ENCODE results near the gene CAVIN2.

The CAVIN2 gene

GRCh38 chr2:191853843-191854242, 7.0 kb upstream of the CAVIN2 start:
- DNase-seq (ENCODE audit: extremely low spot score) = no peak
- POLR2A ChIA-PET = no interaction called here
- CTCF ChIA-PET = no interaction called here
- TF ChIP-seq NFRKB (IDR thresholded peaks at IDR 0.05) (no peak), LEF1 (IDR thresholded peaks at IDR 0.05; ENCODE audit: borderline replicate concordance) (no peak), FOXM1 (IDR thresholded peaks at IDR 0.05; ENCODE audit: borderline replicate concordance) (no peak), ZNF384 (IDR thresholded peaks at IDR 0.05) (no peak), TARDBP (IDR thresholded peaks at IDR 0.05) (no peak), PKNOX1 (IDR thresholded peaks at IDR 0.05) (no peak), FOXA1 (IDR thresholded peaks at IDR 0.05) (no peak), ELF4 (IDR thresholded peaks at IDR 0.05) (no peak), SUZ12 (IDR thresholded peaks at IDR 0.05) (no peak), HDGF (IDR thresholded peaks at IDR 0.05; ENCODE audit: borderline replicate concordance) (no peak), CTBP1 (IDR thresholded peaks at IDR 0.05; ENCODE audit: borderline replicate concordance) (no peak), L3MBTL2 (conservative IDR thresholded peaks at IDR 0.05) (no peak), ARNT (IDR thresholded peaks at IDR 0.05) (no peak), BHLHE40 (IDR thresholded peaks at IDR 0.05; ENCODE audit: borderline replicate concordance) (no peak), FOXK2 (IDR thresholded peaks at IDR 0.05) (no peak)

GRCh38 chr2:191851158-191851557, 4.3 kb upstream of the CAVIN2 start:
- DNase-seq (ENCODE audit: extremely low spot score) = no peak

GRCh38 chr2:191848771-191849767, 2.2 kb upstream of the CAVIN2 start:
- CTCF ChIA-PET = interaction anchor here (0.6 kb wide), 1 partner anchor 293 kb away, joined by 3 read pairs; no protein-coding TSS in a partner anchor
- no peak for TF ChIP-seq NFRKB (IDR thresholded peaks at IDR 0.05)
- no peak for TF ChIP-seq HDGF (IDR thresholded peaks at IDR 0.05; ENCODE audit: borderline replicate concordance)
- TF ChIP-seq FOXK2 (IDR thresholded peaks at IDR 0.05) = no peak
- no peak for TF ChIP-seq FOXM1 (IDR thresholded peaks at IDR 0.05; ENCODE audit: borderline replicate concordance)
- no peak for TF ChIP-seq ZNF384 (IDR thresholded peaks at IDR 0.05)
- no peak for TF ChIP-seq SUZ12 (IDR thresholded peaks at IDR 0.05)
- no peak for TF ChIP-seq ARNT (IDR thresholded peaks at IDR 0.05)
- no peak for TF ChIP-seq SP1 (IDR thresholded peaks at IDR 0.05)
- no peak for TF ChIP-seq BHLHE40 (IDR thresholded peaks at IDR 0.05; ENCODE audit: borderline replicate concordance)
- no peak for TF ChIP-seq CTBP1 (IDR thresholded peaks at IDR 0.05; ENCODE audit: borderline replicate concordance)
- TF ChIP-seq TARDBP (IDR thresholded peaks at IDR 0.05) = no peak
- TF ChIP-seq ELF4 (IDR thresholded peaks at IDR 0.05) = no peak
- no peak for TF ChIP-seq LEF1 (IDR thresholded peaks at IDR 0.05; ENCODE audit: borderline replicate concordance)
- TF ChIP-seq FOXA1 (IDR thresholded peaks at IDR 0.05) = no peak
- TF ChIP-seq L3MBTL2 (conservative IDR thresholded peaks at IDR 0.05) = no peak
- TF ChIP-seq PKNOX1 (IDR thresholded peaks at IDR 0.05) = no peak

More at GRCh38 chr2:191851158-191851557, 4.3 kb upstream of the CAVIN2 start:
- ChIA-PET POLR2A (no interaction called here), CTCF (no interaction called here)
- TF ChIP-seq FOXK2 (IDR thresholded peaks at IDR 0.05) (no peak), LEF1 (IDR thresholded peaks at IDR 0.05; ENCODE audit: borderline replicate concordance) (no peak), SUZ12 (IDR thresholded peaks at IDR 0.05) (no peak), BHLHE40 (IDR thresholded peaks at IDR 0.05; ENCODE audit: borderline replicate concordance) (no peak), ELF4 (IDR thresholded peaks at IDR 0.05) (no peak), PKNOX1 (IDR thresholded peaks at IDR 0.05) (no peak), FOXM1 (IDR thresholded peaks at IDR 0.05; ENCODE audit: borderline replicate concordance) (no peak), ZNF384 (IDR thresholded peaks at IDR 0.05) (no peak), CTBP1 (IDR thresholded peaks at IDR 0.05; ENCODE audit: borderline replicate concordance) (no peak), ARNT (IDR thresholded peaks at IDR 0.05) (no peak), TARDBP (IDR thresholded peaks at IDR 0.05) (no peak), SP1 (IDR thresholded peaks at IDR 0.05) (no peak), NFRKB (IDR thresholded peaks at IDR 0.05) (no peak), FOXA1 (IDR thresholded peaks at IDR 0.05) (no peak), HDGF (IDR thresholded peaks at IDR 0.05; ENCODE audit: borderline replicate concordance) (no peak), L3MBTL2 (conservative IDR thresholded peaks at IDR 0.05) (no peak)

GRCh38 chr2:191847764-191848163, 876 bp upstream of the CAVIN2 start:
- CTCF ChIA-PET = no interaction called here
- DNase-seq (ENCODE audit: extremely low spot score) = no peak
- TF ChIP-seq SUZ12 (IDR thresholded peaks at IDR 0.05) = no peak
- no peak for TF ChIP-seq CTBP1 (IDR thresholded peaks at IDR 0.05; ENCODE audit: borderline replicate concordance)
- POLR2A ChIA-PET = no interaction called here

More at GRCh38 chr2:191848771-191849767, 2.2 kb upstream of the CAVIN2 start:
- DNase-seq (ENCODE audit: extremely low spot score) = no peak
- POLR2A ChIA-PET = no interaction called here

- CTCF ChIA-PET = no interaction called here
- DNase-seq (ENCODE audit: extremely low spot score) = no peak
- POLR2A ChIA-PET = no interaction called here
- TF ChIP-seq SUZ12 (IDR thresholded peaks at IDR 0.05) (no peak), ZNF384 (IDR thresholded peaks at IDR 0.05) (no peak), FOXM1 (IDR thresholded peaks at IDR 0.05; ENCODE audit: borderline replicate concordance) (no peak), HDGF (IDR thresholded peaks at IDR 0.05; ENCODE audit: borderline replicate concordance) (no peak), TARDBP (IDR thresholded peaks at IDR 0.05) (no peak)
Observed at GRCh38 chr2:191845876-191846514, 893 bp downstream of the CAVIN2 start.

Measured in HEK293T (cell line).